SU-DHL-6 (cell line): Measurements from ENCODE around the gene ZNF100.

ENCODE experiments used
- EZH2phosphoT487 ChIP-seq: fragments of 200-600 bp; sonication (generic), shearing (Covaris generic); conservative IDR thresholded peaks from 2 replicates; pipeline ENCODE4 v1.6.1; 2018; ENCODE audit warnings: mild to moderate bottlenecking, antibody characterized with exemption, low read length, moderate library complexity, mixed read lengths
- TF ChIP-seq, protein P1 (sequence below): fragments of 200-600 bp; sonication (generic); IDR thresholded peaks from one replicate; pipeline ENCODE4 v1.5.1; 2017; ENCODE audit warnings: antibody characterized with exemption, mild to moderate bottlenecking, low read length, moderate library complexity; ENCODE audit not compliant: insufficient read depth, poor library complexity, severe bottlenecking

DNA sequence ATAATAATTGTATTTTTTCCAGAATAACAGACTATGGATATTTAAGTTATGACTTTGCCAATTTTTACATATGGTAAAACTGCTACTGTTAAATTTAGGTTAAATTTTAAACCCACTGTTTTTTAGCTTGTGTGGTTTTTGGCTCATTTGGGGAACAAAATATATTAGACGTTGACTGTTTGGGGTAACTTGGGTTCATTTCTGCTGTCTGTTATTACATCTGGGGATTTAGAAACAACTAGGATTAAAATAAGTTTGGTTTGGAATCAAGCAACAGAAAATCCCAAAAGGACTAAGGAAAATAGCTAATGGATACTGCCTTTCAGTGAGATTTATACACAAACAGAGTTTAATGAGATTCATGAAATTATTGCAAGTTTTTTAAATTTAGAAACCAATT, 92.9 kb downstream of the ZNF100 start:
- TF ChIP-seq, protein P1, sequence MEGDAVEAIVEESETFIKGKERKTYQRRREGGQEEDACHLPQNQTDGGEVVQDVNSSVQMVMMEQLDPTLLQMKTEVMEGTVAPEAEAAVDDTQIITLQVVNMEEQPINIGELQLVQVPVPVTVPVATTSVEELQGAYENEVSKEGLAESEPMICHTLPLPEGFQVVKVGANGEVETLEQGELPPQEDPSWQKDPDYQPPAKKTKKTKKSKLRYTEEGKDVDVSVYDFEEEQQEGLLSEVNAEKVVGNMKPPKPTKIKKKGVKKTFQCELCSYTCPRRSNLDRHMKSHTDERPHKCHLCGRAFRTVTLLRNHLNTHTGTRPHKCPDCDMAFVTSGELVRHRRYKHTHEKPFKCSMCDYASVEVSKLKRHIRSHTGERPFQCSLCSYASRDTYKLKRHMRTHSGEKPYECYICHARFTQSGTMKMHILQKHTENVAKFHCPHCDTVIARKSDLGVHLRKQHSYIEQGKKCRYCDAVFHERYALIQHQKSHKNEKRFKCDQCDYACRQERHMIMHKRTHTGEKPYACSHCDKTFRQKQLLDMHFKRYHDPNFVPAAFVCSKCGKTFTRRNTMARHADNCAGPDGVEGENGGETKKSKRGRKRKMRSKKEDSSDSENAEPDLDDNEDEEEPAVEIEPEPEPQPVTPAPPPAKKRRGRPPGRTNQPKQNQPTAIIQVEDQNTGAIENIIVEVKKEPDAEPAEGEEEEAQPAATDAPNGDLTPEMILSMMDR = no peak
- no peak for TF ChIP-seq EZH2phosphoT487
